Measurements from ENCODE around the gene FSTL4. TPM values are rescaled to one million over a fixed set of nuclear protein-coding genes. Genes with fewer than 3 reads are reported as not detected.
A peak's percentile ranks its signal among the peaks of the same experiment; 100 is the strongest.

Gene FSTL4
- total RNA-seq, 2 donors from 2014 or later: 0.26 to 1.3 TPM

DNA sequence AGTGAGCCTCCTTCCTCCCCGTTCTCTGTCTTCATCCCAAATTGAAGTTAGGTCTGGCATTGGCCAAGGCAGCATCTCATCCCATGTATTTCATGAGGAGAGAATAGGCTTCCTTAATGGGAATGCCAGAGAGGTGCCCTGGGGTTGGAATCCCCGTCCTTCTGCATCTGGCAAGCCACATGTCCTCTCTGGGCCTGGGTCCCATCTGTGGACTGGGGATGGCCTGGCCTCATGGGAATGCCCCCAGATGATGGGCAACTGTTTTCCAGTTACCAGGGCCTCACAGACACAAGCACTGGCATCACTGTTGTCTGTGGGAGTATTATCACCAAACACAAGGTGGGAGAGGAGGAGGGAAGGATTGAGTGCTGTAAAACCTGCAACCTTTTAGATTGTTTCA is 153.9 kb downstream of the FSTL4 start:
- Histone ChIP-seq H3K27me3 (no peaks in the 10 kb centered on the region), H3K36me3 (replicated peaks in 1 of 2; ENCODE audit: insufficient read depth in 1 of 2, low read depth in 2 of 2) (no peaks in the 10 kb centered on the region), H3K4me1 (no peaks in the 10 kb centered on the region), H3K4me3 (no peak overlapping the region), H3K27ac (no peak overlapping the region), H3K9me3 (no peaks in the 10 kb centered on the region)
- ATAC-seq (no peak), DNase-seq (no peak)
- TF ChIP-seq, protein P1, sequence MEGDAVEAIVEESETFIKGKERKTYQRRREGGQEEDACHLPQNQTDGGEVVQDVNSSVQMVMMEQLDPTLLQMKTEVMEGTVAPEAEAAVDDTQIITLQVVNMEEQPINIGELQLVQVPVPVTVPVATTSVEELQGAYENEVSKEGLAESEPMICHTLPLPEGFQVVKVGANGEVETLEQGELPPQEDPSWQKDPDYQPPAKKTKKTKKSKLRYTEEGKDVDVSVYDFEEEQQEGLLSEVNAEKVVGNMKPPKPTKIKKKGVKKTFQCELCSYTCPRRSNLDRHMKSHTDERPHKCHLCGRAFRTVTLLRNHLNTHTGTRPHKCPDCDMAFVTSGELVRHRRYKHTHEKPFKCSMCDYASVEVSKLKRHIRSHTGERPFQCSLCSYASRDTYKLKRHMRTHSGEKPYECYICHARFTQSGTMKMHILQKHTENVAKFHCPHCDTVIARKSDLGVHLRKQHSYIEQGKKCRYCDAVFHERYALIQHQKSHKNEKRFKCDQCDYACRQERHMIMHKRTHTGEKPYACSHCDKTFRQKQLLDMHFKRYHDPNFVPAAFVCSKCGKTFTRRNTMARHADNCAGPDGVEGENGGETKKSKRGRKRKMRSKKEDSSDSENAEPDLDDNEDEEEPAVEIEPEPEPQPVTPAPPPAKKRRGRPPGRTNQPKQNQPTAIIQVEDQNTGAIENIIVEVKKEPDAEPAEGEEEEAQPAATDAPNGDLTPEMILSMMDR (IDR thresholded peaks at IDR 0.05): no peak
- TF ChIP-seq POLR2A (IDR thresholded peaks at IDR 0.05): no peak
- intact Hi-C loops (cut with DNase I): no loop called here
- WGBS, 2 donors: 84 to 86% methylated on average over 2 of the region's 2 CpGs

GRCh38 chr5:133457439-133458355 is 154.6 kb downstream of the FSTL4 start:
- DNase-seq: no peak
- Histone ChIP-seq H3K27me3 (no peaks in the 10 kb centered on the region), H3K36me3 (replicated peaks in 1 of 2; ENCODE audit: insufficient read depth in 1 of 2, low read depth in 2 of 2) (no peaks in the 10 kb centered on the region), H3K27ac (no peak overlapping the region), H3K9me3 (no peaks in the 10 kb centered on the region), H3K4me1 (no peaks in the 10 kb centered on the region), H3K4me3 (no peak overlapping the region)
- no peak for TF ChIP-seq POLR2A (IDR thresholded peaks at IDR 0.05)
- TF ChIP-seq, protein P1 (IDR thresholded peaks at IDR 0.05): no peak
- no peak for ATAC-seq
- intact Hi-C loops (cut with DNase I): no loop called here
- 63 to 70% methylated on average over 12 of the region's 12 CpGs for WGBS, 2 donors

DNA sequence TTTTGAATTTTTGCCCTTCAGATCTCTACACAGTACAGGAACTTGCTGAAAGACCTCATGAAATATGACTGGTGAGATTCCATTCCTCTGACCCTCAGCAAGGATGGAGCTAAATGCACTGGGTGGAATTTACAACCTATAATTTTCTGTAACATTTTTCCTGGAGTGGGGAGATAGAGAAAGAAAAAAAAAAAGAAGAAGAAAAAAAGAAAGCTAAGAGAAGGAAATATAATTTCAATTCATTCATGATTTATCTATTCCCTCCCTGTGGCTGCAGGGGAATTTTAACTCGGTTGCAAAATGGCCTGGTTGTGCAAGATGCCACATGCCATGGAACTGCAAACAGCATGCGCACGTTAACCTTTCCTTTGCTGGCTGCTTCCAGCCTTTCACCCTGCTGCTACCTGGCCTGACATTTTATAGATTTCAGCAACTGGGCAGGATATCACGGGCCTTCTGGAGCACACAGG is 155.4 kb downstream of the FSTL4 start:
- Histone ChIP-seq H3K36me3 (replicated peaks in 1 of 2; ENCODE audit: insufficient read depth in 1 of 2, low read depth in 2 of 2) (no peaks in the 10 kb centered on the region), H3K4me1 (no peaks in the 10 kb centered on the region), H3K27ac (no peak overlapping the region), H3K4me3 (no peak overlapping the region), H3K9me3 (no peaks in the 10 kb centered on the region), H3K27me3 (no peaks in the 10 kb centered on the region)
- ATAC-seq (no peak), DNase-seq (peak in 1 of 4 donors; percentile 10)
- no peak for TF ChIP-seq POLR2A (IDR thresholded peaks at IDR 0.05)
- TF ChIP-seq, protein P1 (IDR thresholded peaks at IDR 0.05): no peak
- intact Hi-C loops (cut with DNase I): no loop called here
- WGBS, 2 donors: 62 to 71% methylated on average over 4 of the region's 4 CpGs

DNA sequence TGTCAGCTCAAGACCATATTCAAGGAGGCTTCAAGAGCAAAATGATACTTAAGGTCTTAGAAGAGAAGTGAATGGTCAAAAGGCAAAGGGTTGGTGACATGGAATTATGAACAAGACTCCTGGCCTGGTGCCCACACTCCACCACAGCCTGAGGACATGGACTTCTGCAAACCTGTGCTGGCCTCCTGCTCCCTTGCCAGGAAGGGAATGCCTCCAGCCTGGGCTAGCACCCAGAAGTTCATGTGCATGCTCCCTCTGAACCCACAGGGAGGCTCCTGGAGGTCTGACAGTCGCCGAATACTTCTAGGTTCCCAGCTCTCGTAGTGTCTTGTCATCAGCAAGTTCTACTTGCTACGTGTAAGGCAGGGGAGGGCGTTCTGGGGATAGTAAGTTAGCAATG is 156.7 kb downstream of the FSTL4 start:
- Histone ChIP-seq H3K9me3 (no peaks in the 10 kb centered on the region), H3K4me1 (no peaks in the 10 kb centered on the region), H3K27me3 (no peaks in the 10 kb centered on the region), H3K27ac (no peak overlapping the region), H3K4me3 (no peak overlapping the region), H3K36me3 (replicated peaks in 1 of 2; ENCODE audit: insufficient read depth in 1 of 2, low read depth in 2 of 2) (no peaks in the 10 kb centered on the region)
- intact Hi-C loops (cut with DNase I): no loop called here
- WGBS, 2 donors: 80 to 88% methylated on average over 5 of the region's 5 CpGs
- TF ChIP-seq, protein P1 (IDR thresholded peaks at IDR 0.05): no peak
- TF ChIP-seq POLR2A (IDR thresholded peaks at IDR 0.05): no peak
- ATAC-seq (no peak), DNase-seq (peak in 1 of 4 donors; percentile 13)

Measured in body of pancreas (tissue), 4 donors.